Measurements from ENCODE around the gene DDIAS.

DNA sequence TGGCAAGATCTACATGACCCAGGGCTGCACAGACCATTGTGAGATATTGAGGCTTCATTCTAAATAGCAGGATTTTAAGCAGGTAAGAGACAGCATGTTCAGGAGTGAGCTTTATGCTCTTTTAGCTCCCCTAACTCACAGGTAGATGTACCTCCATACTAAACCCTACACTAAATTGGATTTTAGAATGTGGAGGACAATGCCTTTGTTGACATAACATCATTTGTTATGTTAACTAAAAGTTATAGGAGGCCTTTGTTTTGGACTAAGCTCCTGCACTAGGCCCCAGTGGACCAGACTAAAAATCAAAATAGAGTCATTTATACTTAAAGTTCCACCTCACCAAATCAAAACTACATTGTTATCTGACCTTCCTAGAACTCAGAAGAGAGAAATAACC is 6.8 kb downstream of the DDIAS start:
- no peak for TF ChIP-seq POLR2AphosphoS5 (IDR thresholded peaks at IDR 0.05)
- TF ChIP-seq, protein P1, sequence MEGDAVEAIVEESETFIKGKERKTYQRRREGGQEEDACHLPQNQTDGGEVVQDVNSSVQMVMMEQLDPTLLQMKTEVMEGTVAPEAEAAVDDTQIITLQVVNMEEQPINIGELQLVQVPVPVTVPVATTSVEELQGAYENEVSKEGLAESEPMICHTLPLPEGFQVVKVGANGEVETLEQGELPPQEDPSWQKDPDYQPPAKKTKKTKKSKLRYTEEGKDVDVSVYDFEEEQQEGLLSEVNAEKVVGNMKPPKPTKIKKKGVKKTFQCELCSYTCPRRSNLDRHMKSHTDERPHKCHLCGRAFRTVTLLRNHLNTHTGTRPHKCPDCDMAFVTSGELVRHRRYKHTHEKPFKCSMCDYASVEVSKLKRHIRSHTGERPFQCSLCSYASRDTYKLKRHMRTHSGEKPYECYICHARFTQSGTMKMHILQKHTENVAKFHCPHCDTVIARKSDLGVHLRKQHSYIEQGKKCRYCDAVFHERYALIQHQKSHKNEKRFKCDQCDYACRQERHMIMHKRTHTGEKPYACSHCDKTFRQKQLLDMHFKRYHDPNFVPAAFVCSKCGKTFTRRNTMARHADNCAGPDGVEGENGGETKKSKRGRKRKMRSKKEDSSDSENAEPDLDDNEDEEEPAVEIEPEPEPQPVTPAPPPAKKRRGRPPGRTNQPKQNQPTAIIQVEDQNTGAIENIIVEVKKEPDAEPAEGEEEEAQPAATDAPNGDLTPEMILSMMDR (IDR thresholded peaks at IDR 0.05): no peak

Data from breast epithelium (tissue), 3 donors.